Subcutaneous adipose tissue (tissue), 4 donors: Measurements from ENCODE around the gene APLP2. TPM values are rescaled to one million over a fixed set of nuclear protein-coding genes. Genes with fewer than 3 reads are reported as not detected.

Experiments used
- total RNA-seq, 4 donors: library from RNA; depleted of rRNA; stranded (reverse); fragments of >200 nt; gene quantifications; one replicate each; pipeline ENCODE4 v1.1.0, GENCODE V29; 2016
- TF ChIP-seq, protein P1 (sequence below): fragments of 450-650 bp; IDR thresholded peaks from one replicate; pipeline ENCODE4 v1.5.1; 2016; ENCODE audit warnings: low read depth, mild to moderate bottlenecking, control low read depth, antibody characterized with exemption, moderate library complexity

Gene APLP2
- total RNA-seq, 4 donors from 2014 or later, result 292 to 926 (median 434) TPM

GRCh38 chr11:130031056-130031455 lies 38.6 kb upstream of the APLP2 start:
- TF ChIP-seq, protein P1, sequence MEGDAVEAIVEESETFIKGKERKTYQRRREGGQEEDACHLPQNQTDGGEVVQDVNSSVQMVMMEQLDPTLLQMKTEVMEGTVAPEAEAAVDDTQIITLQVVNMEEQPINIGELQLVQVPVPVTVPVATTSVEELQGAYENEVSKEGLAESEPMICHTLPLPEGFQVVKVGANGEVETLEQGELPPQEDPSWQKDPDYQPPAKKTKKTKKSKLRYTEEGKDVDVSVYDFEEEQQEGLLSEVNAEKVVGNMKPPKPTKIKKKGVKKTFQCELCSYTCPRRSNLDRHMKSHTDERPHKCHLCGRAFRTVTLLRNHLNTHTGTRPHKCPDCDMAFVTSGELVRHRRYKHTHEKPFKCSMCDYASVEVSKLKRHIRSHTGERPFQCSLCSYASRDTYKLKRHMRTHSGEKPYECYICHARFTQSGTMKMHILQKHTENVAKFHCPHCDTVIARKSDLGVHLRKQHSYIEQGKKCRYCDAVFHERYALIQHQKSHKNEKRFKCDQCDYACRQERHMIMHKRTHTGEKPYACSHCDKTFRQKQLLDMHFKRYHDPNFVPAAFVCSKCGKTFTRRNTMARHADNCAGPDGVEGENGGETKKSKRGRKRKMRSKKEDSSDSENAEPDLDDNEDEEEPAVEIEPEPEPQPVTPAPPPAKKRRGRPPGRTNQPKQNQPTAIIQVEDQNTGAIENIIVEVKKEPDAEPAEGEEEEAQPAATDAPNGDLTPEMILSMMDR, result no peak

DNA sequence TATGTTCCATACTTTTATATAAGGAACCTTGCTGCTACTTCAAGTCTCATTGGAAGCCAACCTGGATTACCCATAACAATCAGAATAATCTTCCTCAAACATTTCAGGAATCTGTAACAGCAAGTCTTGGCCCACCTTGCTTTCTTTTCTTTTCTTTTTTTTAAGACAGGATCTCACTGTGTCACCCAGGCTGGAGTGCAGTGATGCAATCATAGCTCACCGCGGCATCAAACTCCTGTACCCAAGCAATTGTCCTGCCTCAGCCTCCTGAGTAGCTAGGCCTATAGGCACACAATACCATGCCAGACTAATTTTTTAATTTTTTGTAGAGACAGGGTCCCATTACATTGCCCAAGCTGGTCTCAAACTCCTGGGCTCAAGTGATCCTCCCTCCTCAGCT lies 37.7 kb upstream of the APLP2 start:
- TF ChIP-seq, protein P1, result no peak

DNA sequence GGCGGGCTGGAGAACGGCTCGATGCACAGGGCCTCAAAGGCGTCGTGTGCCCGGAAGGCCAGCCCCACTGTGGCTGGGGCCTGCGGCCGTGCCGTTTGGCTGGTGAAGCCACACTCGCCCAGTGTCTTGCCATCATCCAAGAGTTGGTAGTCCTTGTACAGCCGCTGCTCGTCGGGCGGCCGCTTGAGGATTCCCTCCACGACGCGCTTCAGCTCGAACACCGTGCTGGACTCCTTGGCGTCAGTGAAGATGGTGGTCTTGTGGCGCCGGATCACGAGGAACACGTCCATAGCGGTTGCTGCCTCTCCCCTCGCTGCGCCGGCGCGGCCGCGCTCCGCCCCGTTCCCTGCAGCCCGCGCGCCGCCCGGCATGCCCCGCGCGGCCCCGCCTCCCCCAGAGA lies 36.8 kb upstream of the APLP2 start:
- TF ChIP-seq, protein P1, result no peak

DNA sequence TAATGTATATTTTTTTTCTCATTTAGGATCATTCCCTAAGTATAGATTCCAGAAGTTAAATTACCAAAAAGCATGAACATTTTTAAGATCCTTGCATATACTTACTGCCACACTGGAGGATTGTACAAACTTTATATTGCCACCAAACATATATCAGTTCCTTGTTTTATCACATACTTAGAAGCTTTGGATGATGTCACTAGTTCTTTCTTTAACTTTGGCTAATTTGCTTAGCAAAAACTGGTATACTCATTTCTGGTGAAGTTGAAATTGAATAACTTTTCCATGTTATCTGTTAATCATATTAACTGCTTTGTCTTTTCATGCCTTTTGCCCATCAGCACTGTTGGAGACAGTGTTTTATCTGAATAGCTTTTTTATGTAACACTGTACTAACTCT lies 35.5 kb upstream of the APLP2 start:
- TF ChIP-seq, protein P1, result no peak

DNA sequence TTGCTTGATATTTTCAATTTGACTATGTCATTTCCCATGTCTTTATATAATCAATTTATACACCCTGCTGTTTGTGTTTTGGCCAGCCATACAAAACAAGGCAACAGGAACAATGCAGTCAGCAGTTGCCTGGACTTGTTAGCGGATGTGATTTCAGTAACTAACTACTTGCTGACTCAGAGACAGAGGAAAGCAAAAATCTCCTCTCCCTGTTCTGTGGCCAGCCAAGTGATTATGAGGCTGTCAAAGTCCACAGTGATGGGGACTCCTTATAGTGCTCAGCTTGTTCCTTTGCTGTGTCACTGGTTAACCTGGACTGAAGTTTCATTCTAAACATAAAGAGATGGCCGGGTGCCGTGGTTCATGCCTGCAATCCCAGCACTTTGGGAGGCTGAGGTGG lies 32.6 kb upstream of the APLP2 start:
- TF ChIP-seq, protein P1, result no peak

- TF ChIP-seq, protein P1, result no peak
These were observed 31.7 kb upstream of the APLP2 start for GRCh38 chr11:130037881-130038585.

- TF ChIP-seq, protein P1, result no peak
These were observed 29.3 kb upstream of the APLP2 start for GRCh38 chr11:130040281-130040940.
